H9 (cell line): ENCODE measurements around the gene RGS5. TPM values are rescaled to one million over a fixed set of nuclear protein-coding genes. Genes with fewer than 3 reads are reported as not detected.
"Not testable (repeated sequence)": the region's sequence is repeated elsewhere in the genome, so short reads cannot be mapped to it uniquely, and the experiment has no call there.

Experiments used
- DNase-seq: peaks from one replicate; pipeline ENCODE4 v3.0.0-alpha.2; 2017
- H2AFZ ChIP-seq: one replicate; pipeline ENCODE4 v1.6.1; 2013; ENCODE audit warnings: mild to moderate bottlenecking, low read length, control low read depth, moderate library complexity
- H2AK5ac ChIP-seq: 2 replicates; pipeline ENCODE4 v1.6.1; 2013; ENCODE audit warnings: low read length, control low read depth, mixed read lengths; ENCODE audit not compliant: insufficient read length
- H2BK120ac ChIP-seq: one replicate; pipeline ENCODE4 v1.6.1; 2013; ENCODE audit warnings: low read depth, mild to moderate bottlenecking, low read length, control low read depth, inconsistent platforms; ENCODE audit not compliant: poor library complexity, severe bottlenecking
- H2BK12ac ChIP-seq: 2 replicates; pipeline ENCODE4 v1.6.1; 2013; ENCODE audit warnings: low read length, control low read depth, mixed read lengths, low read depth; ENCODE audit not compliant: insufficient read length
- H2BK15ac ChIP-seq: 2 replicates; pipeline ENCODE4 v1.6.1; 2013; ENCODE audit warnings: low read depth, low read length, control low read depth
- H2BK20ac ChIP-seq: one replicate; pipeline ENCODE4 v1.6.1; 2013; ENCODE audit warnings: low read depth, mild to moderate bottlenecking, low read length, control low read depth, inconsistent platforms; ENCODE audit not compliant: poor library complexity, severe bottlenecking
- H2BK5ac ChIP-seq: 2 replicates; pipeline ENCODE4 v1.6.1; 2013; ENCODE audit warnings: low read length, control low read depth, mixed read lengths; ENCODE audit not compliant: insufficient read length
- H3K14ac ChIP-seq: 2 replicates; pipeline ENCODE4 v1.6.1; 2013; ENCODE audit warnings: low read length, control low read depth; ENCODE audit not compliant: insufficient read depth
- H3K18ac ChIP-seq: 2 replicates; pipeline ENCODE4 v1.6.1; 2013; ENCODE audit warnings: low read depth, mild to moderate bottlenecking, mixed read lengths, low read length, control low read depth; ENCODE audit not compliant: insufficient read length
- H3K23ac ChIP-seq: 2 replicates; pipeline ENCODE4 v1.6.1; 2013; ENCODE audit warnings: low read length, control low read depth, mixed read lengths, low read depth; ENCODE audit not compliant: insufficient read length
- H3K23me2 ChIP-seq: 2 replicates; pipeline ENCODE4 v1.6.1; 2013; ENCODE audit warnings: low read depth, mild to moderate bottlenecking, mixed read lengths, low read length, control low read depth; ENCODE audit not compliant: insufficient read length, poor library complexity, severe bottlenecking
- H3K27ac ChIP-seq: 2 replicates; pipeline ENCODE4 v1.5.1; 2013; ENCODE audit warnings: low read length, control low read depth, mixed read lengths, low read depth; ENCODE audit not compliant: insufficient read length
- H3K27me3 ChIP-seq: 2 replicates; pipeline ENCODE4 v1.6.1; 2013; ENCODE audit warnings: low read length, control low read depth, inconsistent platforms; ENCODE audit not compliant: insufficient read depth
- H3K4ac ChIP-seq: 2 replicates; pipeline ENCODE4 v1.6.1; 2013; ENCODE audit warnings: low read depth, mild to moderate bottlenecking, control low read depth, inconsistent platforms, low read length, moderate library complexity
- H3K4me1 ChIP-seq: 2 replicates; pipeline ENCODE4 v1.6.1; 2013; ENCODE audit warnings: low read length, control low read depth, inconsistent platforms; ENCODE audit not compliant: insufficient read depth
- H3K4me2 ChIP-seq: 2 replicates; pipeline ENCODE4 v1.6.1; 2013; ENCODE audit warnings: low read length, control low read depth, mixed read lengths; ENCODE audit not compliant: insufficient read length, insufficient read depth
- H3K56ac ChIP-seq: 2 replicates; pipeline ENCODE4 v1.6.1; 2013; ENCODE audit warnings: low read depth, mild to moderate bottlenecking, mixed read lengths, low read length, control low read depth; ENCODE audit not compliant: insufficient read length
- H3K79me1 ChIP-seq: 2 replicates; pipeline ENCODE4 v1.6.1; 2013; ENCODE audit warnings: low read depth, mild to moderate bottlenecking, moderate library complexity, low read length, control low read depth, inconsistent platforms; ENCODE audit not compliant: insufficient read depth, poor library complexity, severe bottlenecking
- H3K79me2 ChIP-seq: 2 replicates; pipeline ENCODE4 v1.6.1; 2013; ENCODE audit warnings: low read length, control low read depth, inconsistent platforms; ENCODE audit not compliant: insufficient read depth
- H3K9ac ChIP-seq: 2 replicates; pipeline ENCODE4 v1.6.1; 2013; ENCODE audit warnings: low read length, control low read depth, mixed read lengths; ENCODE audit not compliant: insufficient read length; ENCODE audit errors: extremely low read depth
- H3K9me3 ChIP-seq: one replicate; pipeline ENCODE4 v1.6.1; 2013; ENCODE audit warnings: low read depth, low read length, inconsistent platforms; ENCODE audit not compliant: control insufficient read depth
- H3T11ph ChIP-seq: one replicate; pipeline ENCODE4 v1.6.1; 2013; ENCODE audit warnings: mild to moderate bottlenecking, low read length, control low read depth, inconsistent platforms
- H4K20me1 ChIP-seq: one replicate; pipeline ENCODE4 v1.6.1; 2013; ENCODE audit not compliant: control insufficient read depth, insufficient read length, insufficient read depth
- H4K5ac ChIP-seq: 2 replicates; pipeline ENCODE4 v1.6.1; 2013; ENCODE audit warnings: low read depth, mild to moderate bottlenecking, mixed read lengths, low read length, control low read depth; ENCODE audit not compliant: insufficient read length
- H4K8ac ChIP-seq: replicated peaks from 2 replicates; pipeline ENCODE4 v1.6.1; 2013; ENCODE audit warnings: low read length, control low read depth, mixed read lengths, low read depth; ENCODE audit not compliant: insufficient read length
- H4K91ac ChIP-seq: 2 replicates; pipeline ENCODE4 v1.6.1; 2013; ENCODE audit warnings: low read depth, mild to moderate bottlenecking, moderate library complexity, mixed read lengths, low read length, control low read depth; ENCODE audit not compliant: insufficient read length
- H3K27ac Mint-ChIP-seq, 3 experiments: 2 replicates in 2 of 3; 3 replicates in 1 of 3; pipeline ENCODE4 v1.8.0; 2020 to 2021; ENCODE audit warnings: mixed read lengths in 3 of 3, mild to moderate bottlenecking in 1 of 3, moderate library complexity in 1 of 3
- H3K27me3 Mint-ChIP-seq: 2 replicates; pipeline ENCODE4 v1.8.0; 2021; ENCODE audit warnings: low read depth, mild to moderate bottlenecking, moderate library complexity, mixed read lengths
- H3K36me3 Mint-ChIP-seq, 3 experiments: 2 replicates in 2 of 3; 3 replicates in 1 of 3; pipeline ENCODE4 v1.8.0; 2020 to 2021; ENCODE audit warnings: low read depth in 3 of 3, mixed read lengths in 3 of 3; ENCODE audit not compliant: insufficient read depth in 1 of 3
- H3K4me1 Mint-ChIP-seq, 2 experiments: 2 replicates each; pipeline ENCODE4 v1.8.0; 2020; ENCODE audit warnings: mixed read lengths in 2 of 2
- H3K4me3 Mint-ChIP-seq, 2 experiments: 2 replicates in 1 of 2; 3 replicates in 1 of 2; pipeline ENCODE4 v1.8.0; 2020 to 2021; ENCODE audit warnings: mild to moderate bottlenecking in 2 of 2, mixed read lengths in 2 of 2, moderate library complexity in 1 of 2
- H3K9me3 Mint-ChIP-seq, 2 experiments: 2 replicates in 1 of 2; 3 replicates in 1 of 2; pipeline ENCODE4 v1.8.0; 2020; ENCODE audit warnings: mild to moderate bottlenecking in 2 of 2, mixed read lengths in 2 of 2, moderate library complexity in 1 of 2
- WGBS: extraction: QIAGEN DNeasy Blood & Tissue Kit; methylation state at CpG from one replicate; pipeline ENCODE4 v1.1.7; 2013; ENCODE audit warnings: missing lambda C conversion rate, low lambda C conversion rate, mixed read lengths; ENCODE audit not compliant: insufficient read length; ENCODE audit errors: extremely low coverage; 5-methylcytosine and 5-hydroxymethylcytosine counted together
- total RNA-seq: library from RNA; stranded (reverse); gene quantifications from 2 replicates; pipeline ENCODE4 v1.2.1, GENCODE V29; 2021
- TF ChIP-seq, protein P1 (sequence below): fragments of 200-600 bp; sonication (generic); conservative IDR thresholded peaks from 3 replicates; pipeline ENCODE4 v1.8.0; 2021; ENCODE audit warnings: antibody characterized with exemption, mild to moderate bottlenecking

Gene RGS5
- total RNA-seq, 1 experiment from 2014 or later, result 30.1 TPM

DNA sequence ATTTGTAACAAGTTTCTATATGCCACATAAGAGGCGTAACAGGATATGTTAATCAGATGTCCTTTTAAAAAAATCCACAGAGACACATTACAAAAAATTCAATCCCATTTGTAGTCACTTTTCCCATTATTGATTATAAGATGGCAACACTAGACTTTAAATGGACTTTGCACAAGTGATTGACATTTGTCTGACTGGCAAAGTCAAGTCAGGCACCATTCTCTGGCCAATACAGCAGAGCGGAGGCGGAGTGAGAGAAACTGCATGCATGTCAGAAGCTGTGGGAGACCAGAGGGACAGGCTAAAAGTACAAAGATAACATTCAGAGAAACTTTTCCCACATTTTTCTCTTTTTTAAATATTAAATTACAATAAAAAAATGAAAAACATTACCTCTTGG is 28.1 kb upstream of the RGS5 start:
- Histone ChIP-seq H3K23me2 (no peaks in the 10 kb centered on the region), H4K5ac (no peak overlapping the region), H3K4me1 (no peaks in the 10 kb centered on the region), H4K91ac (no peak overlapping the region), H2BK12ac (no peak overlapping the region), H3K23ac (no peak overlapping the region), H2BK120ac (no peak overlapping the region), H3K4me2 (no peak overlapping the region), H2BK5ac (no peak overlapping the region), H3K79me2 (no peaks in the 10 kb centered on the region), H4K8ac (no peak overlapping the region), H3K14ac (no peak overlapping the region), H3K27ac (no peak overlapping the region), H3T11ph (no peak overlapping the region), H2AFZ (no peak overlapping the region), H3K4ac (no peak overlapping the region), H2BK20ac (no peak overlapping the region), H3K79me1 (no peaks in the 10 kb centered on the region), H3K27me3 (no peaks in the 10 kb centered on the region), H3K9ac (no peak overlapping the region), H3K56ac (no peak overlapping the region), H2BK15ac (no peak overlapping the region), H2AK5ac (no peak overlapping the region), H4K20me1 (no peaks in the 10 kb centered on the region), H3K9me3 (no peaks in the 10 kb centered on the region), H3K18ac (no peak overlapping the region)
- TF ChIP-seq, protein P1, sequence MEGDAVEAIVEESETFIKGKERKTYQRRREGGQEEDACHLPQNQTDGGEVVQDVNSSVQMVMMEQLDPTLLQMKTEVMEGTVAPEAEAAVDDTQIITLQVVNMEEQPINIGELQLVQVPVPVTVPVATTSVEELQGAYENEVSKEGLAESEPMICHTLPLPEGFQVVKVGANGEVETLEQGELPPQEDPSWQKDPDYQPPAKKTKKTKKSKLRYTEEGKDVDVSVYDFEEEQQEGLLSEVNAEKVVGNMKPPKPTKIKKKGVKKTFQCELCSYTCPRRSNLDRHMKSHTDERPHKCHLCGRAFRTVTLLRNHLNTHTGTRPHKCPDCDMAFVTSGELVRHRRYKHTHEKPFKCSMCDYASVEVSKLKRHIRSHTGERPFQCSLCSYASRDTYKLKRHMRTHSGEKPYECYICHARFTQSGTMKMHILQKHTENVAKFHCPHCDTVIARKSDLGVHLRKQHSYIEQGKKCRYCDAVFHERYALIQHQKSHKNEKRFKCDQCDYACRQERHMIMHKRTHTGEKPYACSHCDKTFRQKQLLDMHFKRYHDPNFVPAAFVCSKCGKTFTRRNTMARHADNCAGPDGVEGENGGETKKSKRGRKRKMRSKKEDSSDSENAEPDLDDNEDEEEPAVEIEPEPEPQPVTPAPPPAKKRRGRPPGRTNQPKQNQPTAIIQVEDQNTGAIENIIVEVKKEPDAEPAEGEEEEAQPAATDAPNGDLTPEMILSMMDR, result no peak
- H3K4me3 Mint-ChIP-seq, result no peak overlapping the region
- no peaks in the 10 kb centered on the region for H3K27me3 Mint-ChIP-seq
- peaks cover 7 to 9% of the 10 kb centered on the region in 2 experiments; a peak in 3 of 4 replicates for H3K4me1 Mint-ChIP-seq
- H3K36me3 Mint-ChIP-seq, result peaks cover 0 to 12% (median 11%) of the 10 kb centered on the region in 3 experiments; a peak in 5 of 7 replicates
- no CpG with 5 or more reads among the region's 3 CpGs for WGBS
- H3K27ac Mint-ChIP-seq, result no peak overlapping the region
- peaks cover 14 to 18% of the 10 kb centered on the region in 2 experiments for H3K9me3 Mint-ChIP-seq
- no peak for DNase-seq

DNA sequence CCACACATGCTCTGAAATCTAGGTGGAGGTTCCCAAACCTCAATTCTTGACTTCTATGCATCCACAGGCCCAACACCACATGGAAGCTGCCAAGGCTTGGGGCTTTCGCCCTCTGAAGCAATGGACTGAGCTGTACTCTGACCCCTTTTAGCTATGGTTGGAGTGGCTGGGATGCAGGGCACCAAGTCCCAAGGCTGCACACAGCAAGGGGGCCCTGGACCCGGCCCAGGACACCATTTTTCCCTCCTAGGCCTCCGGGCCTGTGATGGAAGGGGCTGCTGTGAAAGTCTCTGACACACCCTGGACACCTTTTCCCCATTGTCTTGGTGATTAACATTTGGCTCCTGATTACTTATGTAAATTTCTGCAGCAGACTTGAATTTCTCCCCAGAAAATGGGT is 25.6 kb upstream of the RGS5 start:
- not testable (repeated sequence) for H3K27me3 Mint-ChIP-seq, H3K4me1 Mint-ChIP-seq, H4K91ac ChIP-seq, H3K18ac ChIP-seq, H4K8ac ChIP-seq, H2BK20ac ChIP-seq, H3K9me3 ChIP-seq, H3K4me2 ChIP-seq, H3K79me2 ChIP-seq, H3K9ac ChIP-seq, H3K4me3 Mint-ChIP-seq, H3K79me1 ChIP-seq, H3K56ac ChIP-seq, H2BK15ac ChIP-seq, H4K20me1 ChIP-seq, H2BK12ac ChIP-seq, H3K27me3 ChIP-seq, H2AK5ac ChIP-seq, H4K5ac ChIP-seq, H2BK120ac ChIP-seq, H3K23ac ChIP-seq, H3K27ac ChIP-seq, DNase-seq, H2AFZ ChIP-seq, H3K27ac Mint-ChIP-seq, H2BK5ac ChIP-seq, H3K23me2 ChIP-seq, H3K14ac ChIP-seq, H3T11ph ChIP-seq, H3K4me1 ChIP-seq, H3K4ac ChIP-seq
- no CpG with 5 or more reads among the region's 3 CpGs for WGBS
- H3K36me3 Mint-ChIP-seq, result peaks cover 0 to 12% (median 11%) of the 10 kb centered on the region in 3 experiments; a peak in 5 of 7 replicates
- peaks cover 14 to 18% of the 10 kb centered on the region in 2 experiments for H3K9me3 Mint-ChIP-seq
